ENCODE results near the gene NFIB. TPM values are rescaled to one million over a fixed set of nuclear protein-coding genes. Genes with fewer than 3 reads are reported as not detected.

Gene NFIB
- total and polyA plus RNA-seq, 2 experiments from 2014 or later, result 15.2 to 27.3 TPM

DNA sequence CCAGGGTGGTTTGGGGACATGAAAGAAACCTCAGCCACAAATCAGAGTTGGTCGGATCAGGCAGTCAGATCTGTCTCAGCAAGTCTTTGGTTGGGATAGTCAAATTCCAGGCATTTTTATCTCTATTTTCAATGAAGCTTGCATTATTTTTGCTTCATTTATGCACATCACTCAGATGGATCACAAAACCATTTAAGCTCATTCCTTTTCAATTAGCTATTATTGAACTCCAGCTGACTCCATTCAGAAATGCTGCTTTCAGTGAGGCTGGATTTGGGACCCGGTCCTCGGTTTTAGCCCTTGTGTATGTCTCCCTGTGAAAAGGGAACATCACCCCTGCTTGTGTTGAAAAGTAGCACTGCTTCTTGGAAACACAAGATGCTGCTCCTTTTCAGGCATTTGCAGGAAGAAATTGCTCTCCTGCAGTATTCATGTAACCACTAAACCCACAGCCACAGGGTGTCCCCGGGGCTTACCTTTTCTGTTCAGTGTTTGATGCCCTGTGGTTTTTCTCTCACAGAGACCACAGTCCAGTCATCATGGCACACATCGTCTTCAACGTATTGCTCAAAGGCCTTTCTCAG, 232.9 kb downstream of the NFIB start:
- Histone ChIP-seq H4K20me1 (ENCODE audit: insufficient read depth, poor library complexity, severe bottlenecking) (no peaks in the 10 kb centered on the region), H3K79me2 (no peaks in the 10 kb centered on the region), H3K4me2 (no peak overlapping the region), H3K36me3 (replicated peaks; ENCODE audit: insufficient read depth, low read depth) (no peaks in the 10 kb centered on the region), H3K4me1 (ENCODE audit: insufficient read depth) (peaks cover 9% of the 10 kb centered on the region), H3K4me3 (no peak overlapping the region), H3K9me2 (replicated peaks; ENCODE audit: insufficient read depth) (no peaks in the 10 kb centered on the region), H3K9me3 (ENCODE audit: low read depth) (no peaks in the 10 kb centered on the region), H2AFZ (no peak overlapping the region), H3K27me3 (no peaks in the 10 kb centered on the region), H3K27ac (peak overlapping the region; percentile 57)
- TF ChIP-seq CTCF (IDR thresholded peaks at IDR 0.05; ENCODE audit: poor library complexity) (no peak), EZH2phosphoT487 (IDR thresholded peaks at IDR 0.05; ENCODE audit: low read depth, severe bottlenecking, unreplicated experiment) (no peak), EZH2 (IDR thresholded peaks at IDR 0.05; ENCODE audit: borderline replicate concordance) (no peak)
- no peak for DNase-seq (ENCODE audit: low spot score)
- WGBS (ENCODE audit: low lambda C conversion rate, missing lambda C conversion rate), result 60% methylated on average over 6 of the region's 6 CpGs

DNA sequence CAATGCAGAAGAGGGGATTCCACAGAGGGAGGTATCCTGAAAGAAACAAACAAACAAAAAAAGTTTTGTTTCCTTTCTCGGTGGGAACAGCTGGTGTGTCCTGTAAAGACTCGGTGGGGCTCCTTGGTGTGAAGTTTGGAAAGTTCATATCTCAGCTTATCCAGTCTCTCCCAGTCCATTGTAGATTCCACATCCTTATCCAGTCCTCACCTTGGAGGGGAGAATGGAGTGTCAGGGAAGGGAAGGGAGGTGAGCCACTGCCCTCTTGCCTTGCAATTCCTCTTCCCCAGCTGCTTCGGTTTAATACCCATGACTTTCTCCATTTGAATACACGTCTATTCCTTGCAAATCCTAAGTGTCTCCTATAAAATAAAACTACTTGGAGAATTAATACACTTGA, 234.5 kb downstream of the NFIB start:
- Histone ChIP-seq H3K4me2 (no peak overlapping the region), H3K4me3 (no peak overlapping the region), H3K9me2 (replicated peaks; ENCODE audit: insufficient read depth) (no peaks in the 10 kb centered on the region), H3K27me3 (no peaks in the 10 kb centered on the region), H3K4me1 (ENCODE audit: insufficient read depth) (peaks cover 9% of the 10 kb centered on the region), H2AFZ (no peak overlapping the region), H4K20me1 (ENCODE audit: insufficient read depth, poor library complexity, severe bottlenecking) (no peaks in the 10 kb centered on the region), H3K9me3 (ENCODE audit: low read depth) (no peaks in the 10 kb centered on the region), H3K79me2 (no peaks in the 10 kb centered on the region), H3K36me3 (replicated peaks; ENCODE audit: insufficient read depth, low read depth) (no peaks in the 10 kb centered on the region), H3K27ac (no peak overlapping the region)
- TF ChIP-seq EZH2phosphoT487 (IDR thresholded peaks at IDR 0.05; ENCODE audit: low read depth, severe bottlenecking, unreplicated experiment) (no peak), CTCF (IDR thresholded peaks at IDR 0.05; ENCODE audit: poor library complexity) (no peak), EZH2 (IDR thresholded peaks at IDR 0.05; ENCODE audit: borderline replicate concordance) (no peak)
- 66% methylated on average over 4 of the region's 4 CpGs for WGBS (ENCODE audit: low lambda C conversion rate, missing lambda C conversion rate)
- DNase-seq (ENCODE audit: low spot score), result no peak

DNA sequence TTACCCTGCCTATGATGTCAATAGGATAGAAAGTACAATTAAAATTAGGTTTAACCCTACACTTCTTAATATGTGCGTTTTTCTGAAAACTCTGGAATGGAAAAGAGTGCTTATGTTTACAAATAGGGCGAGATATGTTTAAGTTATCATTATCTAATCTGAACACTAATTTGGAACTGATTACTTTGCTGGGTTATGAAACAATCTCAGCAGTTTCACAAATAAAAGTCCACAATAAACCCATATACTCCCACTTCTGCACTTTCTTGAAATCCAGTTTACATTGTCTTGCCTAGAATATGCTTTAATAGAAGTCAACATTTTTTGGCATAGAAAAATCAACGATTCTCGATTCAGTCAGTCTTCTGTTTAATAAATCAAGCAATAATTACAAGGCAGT, 236.3 kb downstream of the NFIB start:
- 54% methylated on average over 4 of the region's 4 CpGs for WGBS (ENCODE audit: low lambda C conversion rate, missing lambda C conversion rate)
- no peak overlapping the region for H3K4me3 ChIP-seq
- H3K27ac ChIP-seq, result no peak overlapping the region
- no peaks in the 10 kb centered on the region for H4K20me1 ChIP-seq (ENCODE audit: insufficient read depth, poor library complexity, severe bottlenecking)
- H3K79me2 ChIP-seq, result no peaks in the 10 kb centered on the region
- no peaks in the 10 kb centered on the region for H3K9me3 ChIP-seq (ENCODE audit: low read depth)
- TF ChIP-seq EZH2 (IDR thresholded peaks at IDR 0.05; ENCODE audit: borderline replicate concordance), result no peak
- no peak for TF ChIP-seq EZH2phosphoT487 (IDR thresholded peaks at IDR 0.05; ENCODE audit: low read depth, severe bottlenecking, unreplicated experiment)
- no peak for TF ChIP-seq CTCF (IDR thresholded peaks at IDR 0.05; ENCODE audit: poor library complexity)
- no peaks in the 10 kb centered on the region for H3K36me3 ChIP-seq (replicated peaks; ENCODE audit: insufficient read depth, low read depth)
- no peak overlapping the region for H3K4me2 ChIP-seq
- no peak overlapping the region for H2AFZ ChIP-seq
- no peaks in the 10 kb centered on the region for H3K27me3 ChIP-seq
- no peak for DNase-seq (ENCODE audit: low spot score)
- peaks cover 8% of the 10 kb centered on the region for H3K4me1 ChIP-seq (ENCODE audit: insufficient read depth)
- no peaks in the 10 kb centered on the region for H3K9me2 ChIP-seq (replicated peaks; ENCODE audit: insufficient read depth)

Measured in hepatocyte (in vitro differentiated cells).